Activated T-helper 1 cell treated with anti-CD3 and anti-CD28 coated beads, Interleukin-2, amount 50 U/mL, for 16 hours (primary cell): ENCODE data around the gene SEMA5B.

Source experiments
- DNase-seq, 2 donors: peaks; one replicate each; pipeline ENCODE4 v3.0.0-alpha.2; 2020; ENCODE audit warnings: low read depth in 1 of 2, low spot score in 1 of 2

Gene SEMA5B

DNA sequence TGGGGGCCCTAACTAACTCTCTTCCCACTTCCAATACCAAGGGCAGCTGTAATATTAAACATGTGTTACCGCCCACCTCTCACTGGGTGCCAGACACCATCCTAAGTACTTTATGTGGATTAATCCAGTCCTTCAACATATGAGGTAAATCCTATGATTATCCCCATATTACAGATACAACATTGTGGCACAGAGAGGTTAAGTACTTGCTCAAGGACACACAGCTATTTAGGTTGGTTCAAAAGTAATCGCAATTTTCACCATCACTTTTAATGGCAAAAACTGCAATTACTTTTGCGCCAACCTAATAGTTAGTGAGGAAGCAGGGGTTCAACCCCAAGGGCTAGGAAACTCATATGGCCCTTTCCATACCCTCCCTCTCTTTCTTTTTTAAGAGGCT, 100.8 kb downstream of the SEMA5B start:
- no peak for DNase-seq

GRCh38 chr3:122926322-122926721, 101.2 kb downstream of the SEMA5B start:
- DNase-seq, result no peak

DNA sequence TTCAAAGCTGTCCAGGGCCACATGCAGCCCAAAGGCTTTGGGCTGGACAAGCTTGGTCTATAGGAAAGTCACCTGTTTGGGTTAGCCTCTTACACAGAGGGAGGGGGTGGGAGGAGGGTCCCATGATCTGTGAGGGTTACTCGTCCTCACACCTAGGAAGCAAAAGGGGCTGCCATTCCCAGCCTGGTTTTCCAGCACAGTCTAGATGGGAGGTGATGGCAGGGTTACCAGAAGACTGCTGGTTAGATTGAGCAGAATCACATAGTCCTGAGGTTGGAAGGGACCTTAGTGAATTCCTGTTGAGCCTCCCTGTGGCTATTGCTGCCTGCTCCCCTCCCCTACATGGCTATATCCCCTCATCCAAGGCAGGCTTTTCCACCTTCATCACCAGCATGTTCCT, 101.8 kb downstream of the SEMA5B start:
- no peak for DNase-seq

GRCh38 chr3:122924056-122924455, 103.5 kb downstream of the SEMA5B start:
- DNase-seq, result no peak

GRCh38 chr3:122923611-122924010, 104.0 kb downstream of the SEMA5B start:
- DNase-seq, result no peak

- DNase-seq, result no peak
Observed at GRCh38 chr3:122921791-122922651, 105.5 kb downstream of the SEMA5B start.

GRCh38 chr3:122920986-122921385, 106.6 kb downstream of the SEMA5B start:
- no peak for DNase-seq

DNA sequence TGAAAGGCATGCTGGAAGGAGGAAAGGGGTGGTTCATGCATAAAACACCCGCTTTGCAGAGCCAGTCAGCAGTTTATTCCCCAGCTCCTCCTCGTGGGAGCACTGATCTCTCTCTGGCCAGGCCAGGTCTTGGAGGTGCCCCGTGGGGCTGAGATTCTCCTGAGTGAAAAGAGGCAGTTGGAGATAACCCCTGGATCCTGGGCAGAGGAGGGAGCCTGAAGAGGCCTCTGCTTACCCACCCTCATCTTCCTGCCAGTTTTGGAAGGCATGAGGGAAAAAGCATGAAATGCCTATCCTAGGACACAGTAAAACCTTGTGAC, 108.3 kb downstream of the SEMA5B start:
- DNase-seq, result no peak

- no peak for DNase-seq
Observed at GRCh38 chr3:122918576-122919290, 108.8 kb downstream of the SEMA5B start.

GRCh38 chr3:122917412-122917811, 110.2 kb downstream of the SEMA5B start:
- no peak for DNase-seq

- no peak for DNase-seq
Observed at GRCh38 chr3:122916580-122916979, 111.0 kb downstream of the SEMA5B start.

- no peak for DNase-seq
Observed at GRCh38 chr3:122916084-122916483, 111.5 kb downstream of the SEMA5B start.

DNA sequence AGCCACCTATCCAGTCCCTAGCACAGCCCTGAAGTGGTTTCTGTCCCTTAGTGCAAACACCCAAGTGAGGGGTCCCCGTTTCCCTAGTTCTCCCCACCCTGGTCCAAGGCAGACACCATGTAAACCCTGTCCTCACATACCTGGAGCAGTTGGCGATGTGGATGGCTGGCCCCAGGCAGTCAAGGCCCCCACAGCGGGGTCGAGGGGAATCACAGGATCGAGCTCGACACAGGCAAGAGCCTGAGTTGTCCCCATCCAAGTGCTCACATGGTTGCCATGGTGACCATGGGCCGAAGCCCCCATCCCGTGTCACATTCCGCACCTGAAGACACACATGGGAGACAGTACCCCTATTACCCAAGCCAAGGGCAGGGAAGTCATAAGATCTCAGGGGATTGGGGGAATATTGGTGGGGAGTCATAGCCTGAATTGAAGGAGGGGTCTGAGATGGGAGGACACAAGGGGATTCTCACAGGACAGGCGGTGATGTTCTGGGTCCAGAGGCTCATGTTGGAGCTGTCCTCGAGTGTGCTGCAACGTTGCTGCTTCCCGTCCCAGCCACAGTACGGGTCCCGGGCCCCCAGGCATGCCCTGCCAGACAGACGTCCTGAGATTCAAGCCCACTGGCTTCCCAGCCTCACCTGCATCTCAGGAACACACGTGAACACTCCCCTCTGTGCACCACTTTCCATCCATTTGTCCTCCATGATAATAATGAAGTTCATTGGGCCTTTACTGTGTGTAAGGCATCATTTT, 112.1 kb downstream of the SEMA5B start:
- no peak for DNase-seq

DNA sequence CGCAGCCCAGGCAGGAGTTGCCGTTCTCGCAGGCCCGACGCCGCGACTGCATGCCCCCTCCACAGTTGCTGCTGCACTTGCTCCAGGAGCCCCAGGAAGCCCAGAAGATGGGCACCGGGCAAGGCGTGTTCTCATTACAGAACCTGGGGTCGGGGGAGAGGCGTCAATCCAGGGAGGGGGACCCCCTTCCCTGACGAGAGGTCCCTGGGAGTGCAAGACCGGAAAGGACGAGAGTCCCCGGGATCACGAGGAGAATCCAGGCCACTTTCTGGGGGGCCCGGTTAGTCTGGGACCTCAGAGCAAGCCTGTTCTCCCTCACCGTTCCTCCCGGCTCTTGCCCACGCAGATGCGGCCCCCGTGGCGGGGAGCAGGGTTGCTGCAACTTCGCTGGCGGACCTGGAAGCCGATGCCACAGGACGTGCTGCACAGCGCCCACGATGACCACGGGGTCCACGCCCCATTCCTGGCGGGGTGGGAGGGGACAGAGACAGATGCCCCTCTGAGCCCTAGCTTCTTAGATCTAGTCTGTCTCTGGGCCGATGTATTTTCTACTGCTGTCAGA, 113.9 kb downstream of the SEMA5B start:
- DNase-seq, result no peak

DNA sequence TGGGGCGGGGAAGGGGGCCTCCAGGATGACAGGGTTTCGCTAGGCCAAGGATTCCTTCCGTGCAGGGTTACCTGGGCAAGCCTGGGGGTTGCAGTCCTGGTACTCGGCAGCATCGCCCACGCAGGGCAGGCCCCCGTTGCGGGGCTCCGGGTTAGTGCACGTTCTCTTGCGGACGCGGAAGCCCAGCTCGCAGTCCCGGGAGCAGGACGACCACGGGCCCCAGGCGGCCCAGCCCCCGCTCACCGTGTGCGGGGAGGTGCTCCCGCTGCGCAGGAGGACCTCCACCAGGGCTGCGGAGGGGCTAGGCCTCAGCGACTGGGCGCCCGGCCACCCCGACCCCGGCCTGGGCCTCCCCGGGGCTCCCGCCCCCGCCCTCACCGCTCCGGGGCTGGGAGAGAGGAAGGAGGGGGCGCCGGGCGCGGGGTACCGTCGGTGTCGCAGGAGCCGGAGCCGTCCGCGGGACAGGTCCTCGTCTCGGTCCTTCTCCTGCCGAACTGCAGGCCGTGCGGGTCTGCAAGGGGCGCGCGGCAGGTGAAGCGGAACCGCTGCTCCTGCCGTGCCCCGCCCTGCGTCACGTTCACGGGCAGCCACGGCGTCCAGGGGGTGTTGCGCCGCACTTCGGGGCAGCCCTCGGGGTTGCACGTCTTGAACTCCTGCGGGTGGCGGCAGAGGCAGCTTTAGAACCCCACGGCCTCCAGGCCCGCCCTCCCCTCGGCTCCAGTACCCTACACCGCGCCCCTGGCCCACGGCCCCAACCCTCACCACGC, 114.6 kb downstream of the SEMA5B start:
- DNase-seq, result no peak

DNA sequence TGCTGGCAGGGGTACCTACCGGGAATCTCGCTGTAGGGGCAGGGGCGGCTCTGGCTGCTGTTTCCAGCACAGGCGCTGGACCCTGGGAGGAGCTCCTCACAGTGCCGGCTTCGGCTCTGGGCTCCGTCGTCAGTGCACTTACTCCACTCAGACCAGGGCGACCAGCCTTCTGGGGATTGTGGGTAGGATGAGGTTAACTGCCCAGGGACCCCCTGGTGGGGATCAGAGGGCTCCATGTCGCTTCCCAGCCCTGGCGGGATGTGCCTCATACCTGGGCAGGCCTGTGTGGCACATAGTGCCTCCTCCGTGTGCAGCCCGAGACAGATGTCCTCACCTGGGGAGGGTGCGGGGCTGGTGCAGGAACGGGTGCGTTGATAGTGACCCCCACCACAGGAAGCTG, 115.7 kb downstream of the SEMA5B start:
- no peak for DNase-seq

DNA sequence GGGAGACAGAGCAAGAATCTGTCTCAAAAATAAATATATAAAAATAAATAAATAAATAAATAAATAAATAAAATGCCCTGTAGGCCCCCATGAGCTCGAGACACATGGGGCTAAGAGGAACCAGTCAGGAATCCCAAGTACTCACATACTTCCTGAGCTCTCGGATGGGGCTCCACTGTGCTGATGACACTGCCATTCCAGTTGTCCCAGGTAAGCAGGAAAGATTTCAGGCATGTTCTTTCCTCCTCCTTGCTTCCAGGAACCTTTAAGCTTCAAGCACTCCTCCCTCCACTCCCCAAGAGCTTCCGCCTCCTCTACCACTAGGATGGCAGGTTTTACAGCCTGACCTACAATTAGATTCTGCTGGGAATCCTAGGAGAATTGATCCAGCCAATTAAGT, 119.3 kb downstream of the SEMA5B start:
- DNase-seq, result no peak

DNA sequence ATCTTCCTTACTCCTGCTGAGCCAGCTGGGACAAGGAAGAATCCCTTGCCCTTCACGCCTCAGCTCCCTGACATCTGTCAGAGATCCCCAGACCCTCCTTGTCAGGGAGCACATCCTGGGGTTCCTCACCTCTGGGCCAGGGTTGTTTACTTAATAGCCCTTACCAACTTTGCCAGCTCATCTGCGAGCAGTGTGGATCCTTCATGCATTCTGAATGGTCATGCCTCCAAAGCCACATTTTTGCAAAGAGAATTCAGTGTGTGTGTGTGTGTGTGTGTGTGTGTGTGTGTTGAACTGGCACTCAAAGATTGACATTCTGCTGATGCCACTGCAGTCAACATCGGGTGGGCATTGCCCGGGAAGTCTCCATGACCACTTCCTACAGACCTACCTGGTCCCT, 120.1 kb downstream of the SEMA5B start:
- DNase-seq, result no peak

GRCh38 chr3:122903171-122903570, 124.4 kb downstream of the SEMA5B start:
- DNase-seq, result no peak

GRCh38 chr3:122902326-122902725, 125.2 kb downstream of the SEMA5B start:
- DNase-seq, result no peak

- no peak for DNase-seq
Observed at GRCh38 chr3:122898298-122898697, 129.3 kb downstream of the SEMA5B start.
